ENCODE data around the gene IGSF5.

IGSF5 gene

GRCh38 chr21:39849014-39849655 is 104.2 kb downstream of the IGSF5 start:
- DNase-seq (ENCODE audit: low read depth in 1 of 2, low spot score in 1 of 2) = no peak
- H3K4me3 ChIP-seq (replicated peaks; ENCODE audit: insufficient read depth, low read length) = no peak overlapping the region
- TF ChIP-seq SPI1 (IDR thresholded peaks at IDR 0.05; ENCODE audit: borderline replicate concordance, low read depth) = no peak
- no peak for TF ChIP-seq REST (IDR thresholded peaks at IDR 0.05; ENCODE audit: insufficient replicate concordance, low read depth)
- no peak for TF ChIP-seq CTCF (IDR thresholded peaks at IDR 0.05; ENCODE audit: insufficient read depth, low read length)
- no peak for TF ChIP-seq POLR2AphosphoS5 (IDR thresholded peaks at IDR 0.05; ENCODE audit: low read depth)
- TF ChIP-seq GABPA (IDR thresholded peaks at IDR 0.05; ENCODE audit: low read depth) = no peak

GRCh38 chr21:39850333-39850732 is 105.3 kb downstream of the IGSF5 start:
- Histone ChIP-seq H3K27me3 (ENCODE audit: insufficient read depth, poor library complexity, severe bottlenecking) (no peaks in the 10 kb centered on the region), H3K4me3 (replicated peaks; ENCODE audit: insufficient read depth, low read length) (no peak overlapping the region), H3K27ac (replicated peaks) (no peak overlapping the region)
- TF ChIP-seq REST (IDR thresholded peaks at IDR 0.05; ENCODE audit: insufficient replicate concordance, low read depth) (no peak), POLR2AphosphoS5 (IDR thresholded peaks at IDR 0.05; ENCODE audit: low read depth) (no peak), SPI1 (IDR thresholded peaks at IDR 0.05; ENCODE audit: borderline replicate concordance, low read depth) (no peak), CTCF (IDR thresholded peaks at IDR 0.05; ENCODE audit: insufficient read depth, low read length) (no peak), GABPA (IDR thresholded peaks at IDR 0.05; ENCODE audit: low read depth) (no peak)
- DNase-seq (ENCODE audit: low read depth in 1 of 2, low spot score in 1 of 2) = no peak

More at GRCh38 chr21:39849014-39849655, 104.2 kb downstream of the IGSF5 start:
- H3K27ac ChIP-seq (replicated peaks) = no peak overlapping the region
- no peaks in the 10 kb centered on the region for H3K27me3 ChIP-seq (ENCODE audit: insufficient read depth, poor library complexity, severe bottlenecking)

GRCh38 chr21:39851002-39851618 is 106.1 kb downstream of the IGSF5 start:
- no peak for DNase-seq (ENCODE audit: low read depth in 1 of 2, low spot score in 1 of 2)
- H3K27ac ChIP-seq (replicated peaks) = no peak overlapping the region
- no peak overlapping the region for H3K4me3 ChIP-seq (replicated peaks; ENCODE audit: insufficient read depth, low read length)
- H3K27me3 ChIP-seq (ENCODE audit: insufficient read depth, poor library complexity, severe bottlenecking) = no peaks in the 10 kb centered on the region
- TF ChIP-seq CTCF (IDR thresholded peaks at IDR 0.05; ENCODE audit: insufficient read depth, low read length) = no peak
- TF ChIP-seq REST (IDR thresholded peaks at IDR 0.05; ENCODE audit: insufficient replicate concordance, low read depth) = no peak
- no peak for TF ChIP-seq GABPA (IDR thresholded peaks at IDR 0.05; ENCODE audit: low read depth)
- no peak for TF ChIP-seq POLR2AphosphoS5 (IDR thresholded peaks at IDR 0.05; ENCODE audit: low read depth)
- no peak for TF ChIP-seq SPI1 (IDR thresholded peaks at IDR 0.05; ENCODE audit: borderline replicate concordance, low read depth)

Measured in HL-60 (cell line).